Measurements from ENCODE around the gene CCL22. TPM values are rescaled to one million over a fixed set of nuclear protein-coding genes. Genes with fewer than 3 reads are reported as not detected.

CCL22 gene
- total and polyA plus RNA-seq, 2 experiments from 2014 or later: 0.13 TPM; not detected in 1

- WGBS (ENCODE audit: low lambda C conversion rate, missing lambda C conversion rate): 72% methylated on average over 7 of the region's 7 CpGs
- Histone ChIP-seq H3K4me1 (ENCODE audit: insufficient read depth) (no peaks in the 10 kb centered on the region), H3K4me2 (no peak overlapping the region), H3K9me3 (ENCODE audit: low read depth) (no peaks in the 10 kb centered on the region), H3K36me3 (replicated peaks; ENCODE audit: insufficient read depth, low read depth) (no peaks in the 10 kb centered on the region), H3K4me3 (no peak overlapping the region), H2AFZ (no peak overlapping the region), H4K20me1 (ENCODE audit: insufficient read depth, poor library complexity, severe bottlenecking) (no peaks in the 10 kb centered on the region), H3K9me2 (replicated peaks; ENCODE audit: insufficient read depth) (no peaks in the 10 kb centered on the region), H3K27ac (no peak overlapping the region), H3K79me2 (no peaks in the 10 kb centered on the region), H3K27me3 (peaks cover 2% of the 10 kb centered on the region)
- no peak for TF ChIP-seq CTCF (IDR thresholded peaks at IDR 0.05; ENCODE audit: poor library complexity)
- no peak for TF ChIP-seq EZH2phosphoT487 (IDR thresholded peaks at IDR 0.05; ENCODE audit: low read depth, severe bottlenecking, unreplicated experiment)
- no peak for TF ChIP-seq EZH2 (IDR thresholded peaks at IDR 0.05; ENCODE audit: borderline replicate concordance)
- no peak for DNase-seq (ENCODE audit: low spot score)
These were observed 4.3 kb upstream of the CCL22 start for GRCh38 chr16:57354311-57354710.

GRCh38 chr16:57355898-57356414, 2.6 kb upstream of the CCL22 start:
- Histone ChIP-seq H3K4me1 (ENCODE audit: insufficient read depth) (no peaks in the 10 kb centered on the region), H3K4me2 (no peak overlapping the region), H4K20me1 (ENCODE audit: insufficient read depth, poor library complexity, severe bottlenecking) (no peaks in the 10 kb centered on the region), H3K9me3 (ENCODE audit: low read depth) (no peaks in the 10 kb centered on the region), H3K36me3 (replicated peaks; ENCODE audit: insufficient read depth, low read depth) (no peaks in the 10 kb centered on the region), H2AFZ (no peak overlapping the region), H3K27ac (no peak overlapping the region), H3K9me2 (replicated peaks; ENCODE audit: insufficient read depth) (no peaks in the 10 kb centered on the region), H3K4me3 (no peak overlapping the region), H3K27me3 (no peaks in the 10 kb centered on the region), H3K79me2 (no peaks in the 10 kb centered on the region)
- DNase-seq (ENCODE audit: low spot score): no peak
- TF ChIP-seq EZH2phosphoT487 (IDR thresholded peaks at IDR 0.05; ENCODE audit: low read depth, severe bottlenecking, unreplicated experiment) (no peak), CTCF (IDR thresholded peaks at IDR 0.05; ENCODE audit: poor library complexity) (no peak), EZH2 (IDR thresholded peaks at IDR 0.05; ENCODE audit: borderline replicate concordance) (no peak)
- 86% methylated on average over 5 of the region's 5 CpGs for WGBS (ENCODE audit: low lambda C conversion rate, missing lambda C conversion rate)

DNA sequence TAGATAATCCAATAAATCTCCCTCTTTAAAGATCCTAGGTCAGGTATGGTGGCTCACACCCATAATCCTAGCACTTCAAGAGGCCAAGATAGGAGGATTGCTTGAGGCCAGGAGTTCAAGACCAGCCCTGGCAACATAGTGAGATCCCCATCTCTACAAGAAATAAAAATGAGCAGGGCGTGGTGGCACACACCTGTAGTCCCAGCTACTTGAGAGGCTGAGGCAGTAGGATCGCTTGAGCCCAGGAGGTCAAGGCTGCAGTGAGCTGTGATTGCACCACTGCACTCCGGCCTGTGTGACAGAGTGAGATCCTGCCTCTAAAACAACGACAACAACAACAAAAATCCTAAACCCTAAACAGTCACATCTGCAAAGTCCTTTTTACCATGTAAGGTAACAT, 2.0 kb upstream of the CCL22 start:
- Histone ChIP-seq H3K9me2 (replicated peaks; ENCODE audit: insufficient read depth) (no peaks in the 10 kb centered on the region), H3K27ac (no peak overlapping the region), H2AFZ (no peak overlapping the region), H3K79me2 (no peaks in the 10 kb centered on the region), H3K27me3 (no peaks in the 10 kb centered on the region), H3K4me3 (no peak overlapping the region), H3K36me3 (replicated peaks; ENCODE audit: insufficient read depth, low read depth) (no peaks in the 10 kb centered on the region), H3K4me2 (no peak overlapping the region), H4K20me1 (ENCODE audit: insufficient read depth, poor library complexity, severe bottlenecking) (no peaks in the 10 kb centered on the region), H3K9me3 (ENCODE audit: low read depth) (no peaks in the 10 kb centered on the region), H3K4me1 (ENCODE audit: insufficient read depth) (no peaks in the 10 kb centered on the region)
- 99% methylated on average over 4 of the region's 4 CpGs for WGBS (ENCODE audit: low lambda C conversion rate, missing lambda C conversion rate)
- DNase-seq (ENCODE audit: low spot score): no peak
- TF ChIP-seq EZH2 (IDR thresholded peaks at IDR 0.05; ENCODE audit: borderline replicate concordance) (no peak), CTCF (IDR thresholded peaks at IDR 0.05; ENCODE audit: poor library complexity) (no peak), EZH2phosphoT487 (IDR thresholded peaks at IDR 0.05; ENCODE audit: low read depth, severe bottlenecking, unreplicated experiment) (no peak)
